DND-41 (cell line): ENCODE measurements around the gene PHF14.

Source experiments
- ATAC-seq: fragments of 200-7000 bp; cut with Tn5 transposase; 3 replicates; pipeline ENCODE4 v1.9.1; 2021; ENCODE audit warnings: low read depth; ENCODE audit not compliant: insufficient read depth
- DNase-seq: peaks from one replicate; pipeline ENCODE4 v3.0.0-alpha.2; 2020
- H2AFZ ChIP-seq: 2 replicates; pipeline ENCODE4 v1.6.0; 2012; ENCODE audit warnings: low read depth, low read length
- H3K27ac ChIP-seq: 2 replicates; pipeline ENCODE4 v1.5.1; 2012; ENCODE audit warnings: low read length, inconsistent platforms
- H3K27me3 ChIP-seq: fragments of 200-600 bp; sonication (generic); 2 replicates; pipeline ENCODE4 v1.6.0; 2012; ENCODE audit warnings: low read length, mild to moderate bottlenecking, inconsistent platforms; ENCODE audit not compliant: insufficient read depth, poor library complexity
- H3K36me3 ChIP-seq: 2 replicates; pipeline ENCODE4 v1.5.1; 2012; ENCODE audit warnings: low read length, inconsistent platforms; ENCODE audit not compliant: insufficient read depth
- H3K4me1 ChIP-seq: 2 replicates; pipeline ENCODE4 v1.5.1; 2012; ENCODE audit warnings: mild to moderate bottlenecking, low read length; ENCODE audit not compliant: insufficient read depth
- H3K4me2 ChIP-seq: 2 replicates; pipeline ENCODE4 v1.6.0; 2012; ENCODE audit warnings: mild to moderate bottlenecking, moderate library complexity, low read length, inconsistent platforms; ENCODE audit not compliant: insufficient read depth
- H3K4me3 ChIP-seq, 2 experiments: fragments of 200-600 bp in 1 of 2; shearing (Covaris generic) in 1 of 2; 2 replicates each; pipeline ENCODE4 v1.5.1; 2012 to 2016; ENCODE audit warnings: inconsistent platforms in 2 of 2, low read length in 2 of 2, mild to moderate bottlenecking in 2 of 2, low read depth in 1 of 2, moderate library complexity in 1 of 2
- H3K79me2 ChIP-seq: 2 replicates; pipeline ENCODE4 v1.6.0; 2012; ENCODE audit warnings: low read length, inconsistent platforms; ENCODE audit not compliant: insufficient read depth
- H3K9ac ChIP-seq: 2 replicates; pipeline ENCODE4 v1.6.0; 2012; ENCODE audit warnings: low read depth, mild to moderate bottlenecking, inconsistent platforms, low read length, moderate library complexity
- H3K9me3 ChIP-seq: 2 replicates; pipeline ENCODE4 v1.5.1; 2012; ENCODE audit warnings: low read length, moderate library complexity, mild to moderate bottlenecking, inconsistent platforms; ENCODE audit not compliant: insufficient read depth, severe bottlenecking
- H4K20me1 ChIP-seq: 2 replicates; pipeline ENCODE4 v1.6.0; 2012; ENCODE audit warnings: low read length; ENCODE audit not compliant: insufficient read depth
- CTCF ChIP-seq: IDR thresholded peaks from 2 replicates; pipeline ENCODE4 v1.5.1; 2012; ENCODE audit warnings: borderline replicate concordance, low read length, moderate library complexity, mild to moderate bottlenecking; ENCODE audit not compliant: poor library complexity, severe bottlenecking; ENCODE audit errors: extremely low read depth
- EZH2 ChIP-seq: IDR thresholded peaks from 3 replicates; pipeline ENCODE4 v1.6.1; 2012; ENCODE audit warnings: borderline replicate concordance, low read depth, mild to moderate bottlenecking, moderate library complexity, low read length, inconsistent platforms; ENCODE audit not compliant: severe bottlenecking

The PHF14 gene

DNA sequence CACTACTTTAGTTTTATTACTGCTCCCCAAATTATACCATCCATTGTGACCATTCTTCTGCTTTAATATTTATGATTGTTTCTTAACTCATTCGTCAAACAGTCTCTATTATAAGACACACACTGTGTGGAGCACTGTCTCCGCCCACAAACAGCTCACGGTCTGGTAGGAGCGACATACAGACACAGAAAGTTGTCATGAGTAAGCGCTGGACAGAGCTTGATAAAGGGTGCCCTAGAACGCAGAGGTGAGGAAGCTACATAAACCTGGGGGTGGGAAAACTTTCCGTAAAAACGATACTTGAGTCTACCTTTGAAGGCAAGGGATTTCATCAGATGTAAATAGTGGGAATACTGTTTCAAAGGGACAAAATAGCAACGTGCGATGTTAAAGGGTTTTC is 207.9 kb downstream of the PHF14 start:
- DNase-seq (no peak), ATAC-seq (no peak)
- H3K36me3 ChIP-seq = no peaks in the 10 kb centered on the region
- no peaks in the 10 kb centered on the region for H3K9me3 ChIP-seq
- no peaks in the 10 kb centered on the region for H3K4me1 ChIP-seq
- H3K27me3 ChIP-seq = no peaks in the 10 kb centered on the region
- TF ChIP-seq CTCF (no peak), EZH2 (no peak)
- no peak overlapping the region for H3K9ac ChIP-seq
- no peak overlapping the region for H3K4me2 ChIP-seq
- no peak overlapping the region for H3K4me3 ChIP-seq
- no peaks in the 10 kb centered on the region for H4K20me1 ChIP-seq
- H3K79me2 ChIP-seq = no peaks in the 10 kb centered on the region
- H2AFZ ChIP-seq = no peak overlapping the region
- no peak overlapping the region for H3K27ac ChIP-seq

DNA sequence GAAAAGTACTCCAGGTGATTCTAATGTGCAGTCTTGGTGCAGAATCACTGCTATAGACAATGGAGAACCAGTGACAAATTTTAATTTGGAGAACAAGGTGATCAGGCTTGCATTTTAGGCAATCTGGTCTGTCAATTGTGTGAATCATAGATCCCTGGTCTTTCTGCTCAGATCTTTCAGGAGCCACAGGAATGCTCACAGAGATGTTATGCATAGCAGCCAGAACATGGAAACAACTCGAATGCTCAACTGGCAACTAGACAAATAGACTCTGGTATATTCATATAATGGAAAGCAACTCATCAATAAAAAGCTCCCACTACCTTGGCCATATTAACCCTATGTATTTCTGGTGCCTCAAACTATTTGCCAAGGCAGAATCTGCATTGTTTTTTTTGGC is 209.1 kb downstream of the PHF14 start:
- Histone ChIP-seq H3K79me2 (no peaks in the 10 kb centered on the region), H3K4me3 (no peak overlapping the region), H3K9me3 (no peaks in the 10 kb centered on the region), H4K20me1 (no peaks in the 10 kb centered on the region), H3K36me3 (no peaks in the 10 kb centered on the region), H3K4me2 (no peak overlapping the region), H3K27ac (no peak overlapping the region), H3K9ac (no peak overlapping the region), H3K27me3 (no peaks in the 10 kb centered on the region), H3K4me1 (no peaks in the 10 kb centered on the region), H2AFZ (no peak overlapping the region)
- DNase-seq = no peak
- TF ChIP-seq CTCF (no peak), EZH2 (no peak)
- ATAC-seq = no peak

DNA sequence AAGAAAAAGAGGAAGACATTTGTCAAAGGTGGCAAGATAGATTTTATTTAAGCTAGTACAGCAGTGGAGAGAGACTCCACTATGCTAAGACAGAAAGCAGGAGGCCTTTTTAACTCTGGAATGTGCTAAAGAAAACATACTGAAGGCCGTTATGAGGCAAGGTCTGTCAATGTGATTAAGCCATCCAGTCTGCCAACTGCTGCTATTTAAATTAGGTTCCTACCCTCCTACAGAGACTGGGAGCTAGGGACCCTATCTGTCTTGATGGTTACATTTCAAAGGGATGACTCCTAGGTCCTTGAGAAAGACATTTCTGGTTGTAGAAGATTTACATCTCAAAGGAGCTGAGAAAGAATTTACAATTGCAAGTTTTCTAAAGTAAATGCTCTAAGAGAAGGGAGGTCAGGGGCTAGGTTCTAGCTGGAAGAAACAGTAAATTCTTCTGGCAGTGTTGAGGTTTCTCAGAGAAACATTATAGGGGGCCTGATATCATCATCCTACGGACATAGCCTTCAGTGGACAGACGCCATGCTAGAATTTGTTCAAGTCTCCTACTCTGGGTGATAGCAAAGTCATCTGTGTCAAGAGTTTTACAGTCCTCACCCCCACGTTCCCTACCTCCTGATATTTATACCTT is 211.6 kb downstream of the PHF14 start:
- Histone ChIP-seq H3K9me3 (no peaks in the 10 kb centered on the region), H4K20me1 (no peaks in the 10 kb centered on the region), H2AFZ (no peak overlapping the region), H3K4me1 (no peaks in the 10 kb centered on the region), H3K27ac (no peak overlapping the region), H3K4me3 (no peak overlapping the region), H3K36me3 (no peaks in the 10 kb centered on the region), H3K27me3 (no peaks in the 10 kb centered on the region), H3K4me2 (no peak overlapping the region), H3K79me2 (no peaks in the 10 kb centered on the region), H3K9ac (no peak overlapping the region)
- DNase-seq (no peak), ATAC-seq (no peak)
- no peak for TF ChIP-seq EZH2
- TF ChIP-seq CTCF = no peak
